H1 (cell line): ENCODE results near the gene ZMYND10. TPM values are rescaled to one million over a fixed set of nuclear protein-coding genes. Genes with fewer than 3 reads are reported as not detected.

Source experiments
- CBX5 ChIP-seq: fragments of 300-800, 300-1000 bp; sonication (generic); IDR thresholded peaks from 2 replicates; pipeline ENCODE4 v1.7.1; 2016; ENCODE audit warnings: antibody characterized with exemption, low read length, low read depth
- CREB1 ChIP-seq: IDR thresholded peaks from 2 replicates; pipeline ENCODE4 v1.6.1; 2012; ENCODE audit warnings: inconsistent platforms
- NRF1 ChIP-seq: IDR thresholded peaks from 2 replicates; pipeline ENCODE4 v1.6.1; 2011; ENCODE audit warnings: mild to moderate bottlenecking, low read depth, low read length, improper control_type of control experiment
- POLR2AphosphoS5 ChIP-seq: IDR thresholded peaks from 2 replicates; pipeline ENCODE4 v1.6.1; 2011; ENCODE audit warnings: low read depth, low read length
- SIN3A ChIP-seq, 2 experiments: IDR thresholded peaks in 1 of 2; conservative IDR thresholded peaks in 1 of 2; 2 replicates each; pipeline ENCODE4 v1.6.1; 2011 to 2012; ENCODE audit warnings: low read length in 2 of 2, improper control_type of control experiment in 1 of 2, low read depth in 1 of 2, mild to moderate bottlenecking in 1 of 2
- SIX5 ChIP-seq: IDR thresholded peaks from 2 replicates; pipeline ENCODE4 v1.6.1; 2011; ENCODE audit warnings: mild to moderate bottlenecking, low read depth, low read length
- SRF ChIP-seq: IDR thresholded peaks from 2 replicates; pipeline ENCODE4 v1.6.1; 2011; ENCODE audit warnings: mild to moderate bottlenecking, low read depth, low read length, moderate library complexity
- polyA plus RNA-seq, 7 experiments: library from polyadenylated mRNA; depleted of rRNA in 3 of 7; stranded (reverse) in 5 of 7; unstranded in 2 of 7; fragments of >200 nt in 5 of 7; fragments of 200-250 nt in 2 of 7; gene quantifications; 1 replicate in 5 of 7; 2 replicates in 1 of 7; 4 replicates in 1 of 7; pipeline versions ENCODE4 v1.2.1 to v1.2.3, GENCODE V29; 2011 to 2013; ENCODE audit warnings: missing spikeins in 2 of 7, mixed read lengths in 2 of 7
- total RNA-seq: library from RNA; stranded (reverse); fragmentation: NEBNext Ultra II Directional; extraction: Animal tissue kit (Norgen Biotek cat#: 25700); gene quantifications from 2 replicates; pipeline ENCODE4 v1.2.1, GENCODE V29; 2021
- TF ChIP-seq, protein P1 (sequence below): fragments of 300-600 bp; sonication (generic); IDR thresholded peaks from 2 replicates; pipeline ENCODE4 v1.7.1; 2012; ENCODE audit warnings: low read length, moderate library complexity, mild to moderate bottlenecking, inconsistent platforms; ENCODE audit not compliant: insufficient replicate concordance

ZMYND10 gene
- total and polyA plus RNA-seq, 2 of the 8 experiments (the other 6 are each of a cell fraction or from before 2014, with no cell fraction given): 0.56 to 0.79 TPM

DNA sequence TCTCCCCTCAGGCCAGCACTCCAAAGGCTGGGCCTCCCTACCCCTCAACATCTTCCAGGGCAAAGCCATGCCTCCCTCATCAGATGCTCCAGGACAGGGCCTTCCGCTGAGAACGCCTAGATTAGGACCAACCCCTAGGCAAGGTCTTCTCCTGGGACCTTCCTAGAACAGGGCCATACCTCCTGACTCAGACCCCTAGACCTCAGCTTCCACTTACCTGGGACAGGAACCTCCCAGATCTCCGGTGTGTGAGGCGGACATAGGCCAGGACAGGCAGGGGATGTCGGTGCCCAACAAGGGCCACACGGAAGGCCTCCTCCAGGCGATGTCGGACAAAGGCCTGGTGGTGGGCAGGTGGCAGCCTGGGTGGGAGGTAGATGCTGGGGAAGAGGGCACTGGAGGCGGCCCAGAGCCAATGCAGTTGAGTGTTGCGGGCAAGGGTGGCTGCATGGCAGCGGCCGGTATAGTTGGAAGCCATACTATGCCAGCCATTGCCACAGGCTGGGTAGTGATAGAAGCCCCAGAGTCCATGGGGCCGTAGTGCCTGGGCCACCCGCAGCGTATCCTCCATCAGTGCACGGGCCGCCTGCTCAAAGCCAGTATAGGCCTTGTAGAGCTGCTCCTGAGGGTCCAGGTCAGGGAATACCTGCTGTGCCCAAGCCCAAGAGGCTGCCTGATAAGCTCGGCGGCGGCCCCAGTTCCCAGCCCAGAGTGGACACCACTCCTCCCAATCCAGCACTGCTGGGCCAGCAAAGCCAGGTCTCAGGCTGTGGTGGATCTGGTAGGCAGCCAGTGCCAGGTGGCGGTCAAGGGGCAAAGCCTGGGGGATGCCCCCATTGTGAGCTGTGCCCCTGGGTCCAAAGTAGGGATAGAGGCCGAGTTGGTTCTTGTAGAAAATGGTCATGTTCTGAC, 50.8 kb downstream of the ZMYND10 start (continued):
- TF ChIP-seq, protein P1, sequence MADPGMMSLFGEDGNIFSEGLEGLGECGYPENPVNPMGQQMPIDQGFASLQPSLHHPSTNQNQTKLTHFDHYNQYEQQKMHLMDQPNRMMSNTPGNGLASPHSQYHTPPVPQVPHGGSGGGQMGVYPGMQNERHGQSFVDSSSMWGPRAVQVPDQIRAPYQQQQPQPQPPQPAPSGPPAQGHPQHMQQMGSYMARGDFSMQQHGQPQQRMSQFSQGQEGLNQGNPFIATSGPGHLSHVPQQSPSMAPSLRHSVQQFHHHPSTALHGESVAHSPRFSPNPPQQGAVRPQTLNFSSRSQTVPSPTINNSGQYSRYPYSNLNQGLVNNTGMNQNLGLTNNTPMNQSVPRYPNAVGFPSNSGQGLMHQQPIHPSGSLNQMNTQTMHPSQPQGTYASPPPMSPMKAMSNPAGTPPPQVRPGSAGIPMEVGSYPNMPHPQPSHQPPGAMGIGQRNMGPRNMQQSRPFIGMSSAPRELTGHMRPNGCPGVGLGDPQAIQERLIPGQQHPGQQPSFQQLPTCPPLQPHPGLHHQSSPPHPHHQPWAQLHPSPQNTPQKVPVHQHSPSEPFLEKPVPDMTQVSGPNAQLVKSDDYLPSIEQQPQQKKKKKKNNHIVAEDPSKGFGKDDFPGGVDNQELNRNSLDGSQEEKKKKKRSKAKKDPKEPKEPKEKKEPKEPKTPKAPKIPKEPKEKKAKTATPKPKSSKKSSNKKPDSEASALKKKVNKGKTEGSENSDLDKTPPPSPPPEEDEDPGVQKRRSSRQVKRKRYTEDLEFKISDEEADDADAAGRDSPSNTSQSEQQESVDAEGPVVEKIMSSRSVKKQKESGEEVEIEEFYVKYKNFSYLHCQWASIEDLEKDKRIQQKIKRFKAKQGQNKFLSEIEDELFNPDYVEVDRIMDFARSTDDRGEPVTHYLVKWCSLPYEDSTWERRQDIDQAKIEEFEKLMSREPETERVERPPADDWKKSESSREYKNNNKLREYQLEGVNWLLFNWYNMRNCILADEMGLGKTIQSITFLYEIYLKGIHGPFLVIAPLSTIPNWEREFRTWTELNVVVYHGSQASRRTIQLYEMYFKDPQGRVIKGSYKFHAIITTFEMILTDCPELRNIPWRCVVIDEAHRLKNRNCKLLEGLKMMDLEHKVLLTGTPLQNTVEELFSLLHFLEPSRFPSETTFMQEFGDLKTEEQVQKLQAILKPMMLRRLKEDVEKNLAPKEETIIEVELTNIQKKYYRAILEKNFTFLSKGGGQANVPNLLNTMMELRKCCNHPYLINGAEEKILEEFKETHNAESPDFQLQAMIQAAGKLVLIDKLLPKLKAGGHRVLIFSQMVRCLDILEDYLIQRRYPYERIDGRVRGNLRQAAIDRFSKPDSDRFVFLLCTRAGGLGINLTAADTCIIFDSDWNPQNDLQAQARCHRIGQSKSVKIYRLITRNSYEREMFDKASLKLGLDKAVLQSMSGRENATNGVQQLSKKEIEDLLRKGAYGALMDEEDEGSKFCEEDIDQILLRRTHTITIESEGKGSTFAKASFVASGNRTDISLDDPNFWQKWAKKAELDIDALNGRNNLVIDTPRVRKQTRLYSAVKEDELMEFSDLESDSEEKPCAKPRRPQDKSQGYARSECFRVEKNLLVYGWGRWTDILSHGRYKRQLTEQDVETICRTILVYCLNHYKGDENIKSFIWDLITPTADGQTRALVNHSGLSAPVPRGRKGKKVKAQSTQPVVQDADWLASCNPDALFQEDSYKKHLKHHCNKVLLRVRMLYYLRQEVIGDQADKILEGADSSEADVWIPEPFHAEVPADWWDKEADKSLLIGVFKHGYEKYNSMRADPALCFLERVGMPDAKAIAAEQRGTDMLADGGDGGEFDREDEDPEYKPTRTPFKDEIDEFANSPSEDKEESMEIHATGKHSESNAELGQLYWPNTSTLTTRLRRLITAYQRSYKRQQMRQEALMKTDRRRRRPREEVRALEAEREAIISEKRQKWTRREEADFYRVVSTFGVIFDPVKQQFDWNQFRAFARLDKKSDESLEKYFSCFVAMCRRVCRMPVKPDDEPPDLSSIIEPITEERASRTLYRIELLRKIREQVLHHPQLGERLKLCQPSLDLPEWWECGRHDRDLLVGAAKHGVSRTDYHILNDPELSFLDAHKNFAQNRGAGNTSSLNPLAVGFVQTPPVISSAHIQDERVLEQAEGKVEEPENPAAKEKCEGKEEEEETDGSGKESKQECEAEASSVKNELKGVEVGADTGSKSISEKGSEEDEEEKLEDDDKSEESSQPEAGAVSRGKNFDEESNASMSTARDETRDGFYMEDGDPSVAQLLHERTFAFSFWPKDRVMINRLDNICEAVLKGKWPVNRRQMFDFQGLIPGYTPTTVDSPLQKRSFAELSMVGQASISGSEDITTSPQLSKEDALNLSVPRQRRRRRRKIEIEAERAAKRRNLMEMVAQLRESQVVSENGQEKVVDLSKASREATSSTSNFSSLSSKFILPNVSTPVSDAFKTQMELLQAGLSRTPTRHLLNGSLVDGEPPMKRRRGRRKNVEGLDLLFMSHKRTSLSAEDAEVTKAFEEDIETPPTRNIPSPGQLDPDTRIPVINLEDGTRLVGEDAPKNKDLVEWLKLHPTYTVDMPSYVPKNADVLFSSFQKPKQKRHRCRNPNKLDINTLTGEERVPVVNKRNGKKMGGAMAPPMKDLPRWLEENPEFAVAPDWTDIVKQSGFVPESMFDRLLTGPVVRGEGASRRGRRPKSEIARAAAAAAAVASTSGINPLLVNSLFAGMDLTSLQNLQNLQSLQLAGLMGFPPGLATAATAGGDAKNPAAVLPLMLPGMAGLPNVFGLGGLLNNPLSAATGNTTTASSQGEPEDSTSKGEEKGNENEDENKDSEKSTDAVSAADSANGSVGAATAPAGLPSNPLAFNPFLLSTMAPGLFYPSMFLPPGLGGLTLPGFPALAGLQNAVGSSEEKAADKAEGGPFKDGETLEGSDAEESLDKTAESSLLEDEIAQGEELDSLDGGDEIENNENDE: no peak
- TF ChIP-seq CREB1 (no peak), POLR2AphosphoS5 (no peak), SIX5 (no peak), CBX5 (no peak), SRF (no peak), NRF1 (no peak), SIN3A (conservative IDR thresholded peaks at IDR 0.05 in 1 of 2, IDR thresholded peaks at IDR 0.05 in 1 of 2; ENCODE audit: low read depth in 1 of 2, low read length in 2 of 2) (no peak)
